ENCODE data around the gene SELENOI.
"Not testable (repeated sequence)": the region's sequence is repeated elsewhere in the genome, so short reads cannot be mapped to it uniquely, and the experiment has no call there.

Gene SELENOI

GRCh38 chr2:26359886-26360473 is 14.0 kb downstream of the SELENOI start:
- no peak for DNase-seq (ENCODE audit: low spot score)

GRCh38 chr2:26363323-26363722 is 17.4 kb downstream of the SELENOI start:
- no peak for DNase-seq (ENCODE audit: low spot score)

- no peak for DNase-seq (ENCODE audit: low spot score)
Measured at GRCh38 chr2:26363958-26364357, 18.0 kb downstream of the SELENOI start.

GRCh38 chr2:26364669-26365068 is 18.7 kb downstream of the SELENOI start:
- DNase-seq (ENCODE audit: low spot score) = no peak

GRCh38 chr2:26366957-26367356 is 21.0 kb downstream of the SELENOI start:
- no peak for DNase-seq (ENCODE audit: low spot score)

GRCh38 chr2:26369664-26370063 is 23.7 kb downstream of the SELENOI start:
- not testable (repeated sequence) for DNase-seq (ENCODE audit: low spot score)

- DNase-seq (ENCODE audit: low spot score) = not testable (repeated sequence)
Measured at GRCh38 chr2:26370909-26371308, 25.0 kb downstream of the SELENOI start.

GRCh38 chr2:26376799-26377198 is 30.9 kb downstream of the SELENOI start:
- no peak for DNase-seq (ENCODE audit: low spot score)

GRCh38 chr2:26380281-26380680 is 34.3 kb downstream of the SELENOI start:
- DNase-seq (ENCODE audit: low spot score) = no peak

GRCh38 chr2:26382564-26382963 is 36.6 kb downstream of the SELENOI start:
- DNase-seq (ENCODE audit: low spot score) = no peak

- DNase-seq (ENCODE audit: low spot score) = no peak
Measured at GRCh38 chr2:26384183-26384582, 38.2 kb downstream of the SELENOI start.

- no peak for DNase-seq (ENCODE audit: low spot score)
Measured at GRCh38 chr2:26384597-26384996, 38.7 kb downstream of the SELENOI start.

- DNase-seq (ENCODE audit: low spot score) = no peak
Measured at GRCh38 chr2:26387189-26387588, 41.2 kb downstream of the SELENOI start.

GRCh38 chr2:26394694-26395093 is 48.8 kb downstream of the SELENOI start:
- no peak for DNase-seq (ENCODE audit: low spot score)

GRCh38 chr2:26395394-26395793 is 49.5 kb downstream of the SELENOI start:
- no peak for DNase-seq (ENCODE audit: low spot score)

- DNase-seq (ENCODE audit: low spot score) = no peak
Measured at GRCh38 chr2:26396734-26397298, 50.9 kb downstream of the SELENOI start.

- DNase-seq (ENCODE audit: low spot score) = no peak
Measured at GRCh38 chr2:26399771-26400376, 53.9 kb downstream of the SELENOI start.

- no peak for DNase-seq (ENCODE audit: low spot score)
Measured at GRCh38 chr2:26400723-26401122, 54.8 kb downstream of the SELENOI start.

- DNase-seq (ENCODE audit: low spot score) = no peak
Measured at GRCh38 chr2:26401739-26402541, 56.0 kb downstream of the SELENOI start, which contains the start of gene DRC1. Gene DRC1, plus strand, starts transcription at chr2:26401920. Its CDS starts 70 bp downstream, at chr2:26401990.

GRCh38 chr2:26407526-26407925 is 61.6 kb downstream of the SELENOI start:
- DNase-seq (ENCODE audit: low spot score) = no peak

GRCh38 chr2:26409785-26410184 is 63.8 kb downstream of the SELENOI start:
- no peak for DNase-seq (ENCODE audit: low spot score)

GRCh38 chr2:26410764-26411243 is 64.9 kb downstream of the SELENOI start:
- no peak for DNase-seq (ENCODE audit: low spot score)

- DNase-seq (ENCODE audit: low spot score) = no peak
Measured at GRCh38 chr2:26411419-26411818, 65.5 kb downstream of the SELENOI start.

Measured in hematopoietic multipotent progenitor cell treated with erythropoietin and hydrocortisone succinate and interleukin-3 and kit ligand, for 15 days (in vitro differentiated cells).